Kidney (tissue), 14 donors: Measurements from ENCODE around the gene PDE1C. TPM values are rescaled to one million over a fixed set of nuclear protein-coding genes. Genes with fewer than 3 reads are reported as not detected.

Source experiments
- DNase-seq, 5 donors: peaks; one replicate each; pipeline ENCODE4 v3.0.0-alpha.2; 2013 to 2020
- FAIRE-seq: peaks from 2 replicates; lab custom pipeline; 2012; peaks lifted over from hg19 to GRCh38; lab: Jason Lieb, UNC
- H3K27ac ChIP-seq, 2 donors: one replicate each; pipeline ENCODE4 v1.7.0; 2013; ENCODE audit warnings: low read depth in 2 of 2, low read length in 2 of 2, inconsistent platforms in 1 of 2
- H3K27me3 ChIP-seq: one replicate; pipeline ENCODE4 v1.7.1; 2013; ENCODE audit warnings: low read length, inconsistent platforms; ENCODE audit not compliant: control insufficient read depth, insufficient read depth
- H3K36me3 ChIP-seq, 3 donors: one replicate each; pipeline versions ENCODE4 v1.7.0 to v1.7.1; 2013; ENCODE audit warnings: low read length in 3 of 3, control low read depth in 1 of 3, inconsistent platforms in 1 of 3; ENCODE audit not compliant: insufficient read depth in 3 of 3, control insufficient read depth in 2 of 3
- H3K4me1 ChIP-seq, 3 donors: one replicate each; pipeline versions ENCODE4 v1.7.0 to v1.7.1; 2013; ENCODE audit warnings: low read length in 3 of 3, inconsistent platforms in 1 of 3, low read depth in 1 of 3; ENCODE audit not compliant: control insufficient read depth in 2 of 3, insufficient read depth in 2 of 3
- H3K4me3 ChIP-seq, 3 donors: one replicate each; pipeline versions ENCODE4 v1.7.0 to v1.8.1; 2013; ENCODE audit warnings: low read length in 3 of 3, control low read depth in 1 of 3, inconsistent platforms in 1 of 3
- H3K9ac ChIP-seq, 3 donors: one replicate each; pipeline versions ENCODE4 v1.7.0 to v1.7.1; 2013; ENCODE audit warnings: low read length in 3 of 3, control low read depth in 1 of 3, inconsistent platforms in 1 of 3
- H3K9me3 ChIP-seq, 3 donors: one replicate each; pipeline versions ENCODE4 v1.7.0 to v1.7.1; 2013; ENCODE audit warnings: low read length in 3 of 3, control low read depth in 1 of 3, inconsistent platforms in 1 of 3; ENCODE audit not compliant: control insufficient read depth in 2 of 3, insufficient read depth in 1 of 3
- intact Hi-C: fragments of 100-400 bp; cut with DNase I; formaldehyde crosslinking; loops from one replicate; pipeline ENCODE4 v1.11.1; 2022
- polyA plus RNA-seq: library from polyadenylated mRNA; stranded (reverse); fragments of 350-450 nt; fragmentation: Illumina TruSeq; extraction: RNeasy Lipid Tissue Mini Kit (QIAGEN cat#74804); gene quantifications from one replicate; pipeline ENCODE4 v1.2.3, GENCODE V29; 2014; ENCODE audit warnings: low read depth, low replicate concordance; ENCODE audit not compliant: insufficient read depth
- total RNA-seq: library from RNA; stranded (reverse); fragmentation: NEBNext Ultra II Directional; extraction: Animal tissue kit (Norgen Biotek cat#: 25700); gene quantifications from one replicate; pipeline ENCODE4 v1.2.1, GENCODE V29; 2021
- TF ChIP-seq, protein P1 (sequence below): IDR thresholded peaks from 3 replicates; pipeline ENCODE4 v1.5.1; 2012; ENCODE audit warnings: mild to moderate bottlenecking, moderate library complexity, borderline replicate concordance; ENCODE audit not compliant: insufficient read depth; ENCODE audit errors: extremely low read depth
- donor health status: control.
- donor health status: control.
- donor health status: control.
- donor health status: control.
- donor health status: control.
- donor health status: DM: yes; HTN: yes; CAD: no.
- donor health status: Normal renal cell carcinoma (clear cell type).

Gene PDE1C
- total and polyA plus RNA-seq, 2 donors from 2014 or later, result 3.3 to 5.5 TPM

DNA sequence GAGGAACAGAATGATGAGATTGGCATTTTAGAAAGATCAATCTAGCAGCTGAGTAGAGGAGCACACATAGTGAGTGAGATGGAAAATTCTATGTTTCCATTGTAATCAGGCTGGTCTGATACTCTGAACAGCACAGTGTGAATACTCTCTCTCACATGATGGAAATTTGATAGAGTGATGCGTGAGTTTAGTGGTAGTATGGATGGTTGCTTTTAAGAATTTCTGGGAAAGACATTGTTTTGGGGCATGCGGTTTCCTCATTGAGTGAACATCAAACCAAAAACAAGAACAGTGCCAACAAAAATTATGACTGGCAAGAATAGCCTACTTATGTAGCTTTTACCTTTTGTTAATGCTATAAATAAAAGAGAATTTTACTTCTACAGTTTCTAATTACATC is 183.2 kb downstream of the PDE1C start:
- Histone ChIP-seq H3K36me3 (no peaks in the 10 kb centered on the region), H3K9me3 (no peaks in the 10 kb centered on the region), H3K9ac (no peak overlapping the region), H3K27me3 (no peaks in the 10 kb centered on the region), H3K4me3 (no peak overlapping the region), H3K4me1 (no peaks in the 10 kb centered on the region), H3K27ac (no peak overlapping the region)
- DNase-seq, result no peak
- FAIRE-seq, result no peak
- TF ChIP-seq, protein P1, sequence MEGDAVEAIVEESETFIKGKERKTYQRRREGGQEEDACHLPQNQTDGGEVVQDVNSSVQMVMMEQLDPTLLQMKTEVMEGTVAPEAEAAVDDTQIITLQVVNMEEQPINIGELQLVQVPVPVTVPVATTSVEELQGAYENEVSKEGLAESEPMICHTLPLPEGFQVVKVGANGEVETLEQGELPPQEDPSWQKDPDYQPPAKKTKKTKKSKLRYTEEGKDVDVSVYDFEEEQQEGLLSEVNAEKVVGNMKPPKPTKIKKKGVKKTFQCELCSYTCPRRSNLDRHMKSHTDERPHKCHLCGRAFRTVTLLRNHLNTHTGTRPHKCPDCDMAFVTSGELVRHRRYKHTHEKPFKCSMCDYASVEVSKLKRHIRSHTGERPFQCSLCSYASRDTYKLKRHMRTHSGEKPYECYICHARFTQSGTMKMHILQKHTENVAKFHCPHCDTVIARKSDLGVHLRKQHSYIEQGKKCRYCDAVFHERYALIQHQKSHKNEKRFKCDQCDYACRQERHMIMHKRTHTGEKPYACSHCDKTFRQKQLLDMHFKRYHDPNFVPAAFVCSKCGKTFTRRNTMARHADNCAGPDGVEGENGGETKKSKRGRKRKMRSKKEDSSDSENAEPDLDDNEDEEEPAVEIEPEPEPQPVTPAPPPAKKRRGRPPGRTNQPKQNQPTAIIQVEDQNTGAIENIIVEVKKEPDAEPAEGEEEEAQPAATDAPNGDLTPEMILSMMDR, result no peak
- intact Hi-C loops, result no loop called here

DNA sequence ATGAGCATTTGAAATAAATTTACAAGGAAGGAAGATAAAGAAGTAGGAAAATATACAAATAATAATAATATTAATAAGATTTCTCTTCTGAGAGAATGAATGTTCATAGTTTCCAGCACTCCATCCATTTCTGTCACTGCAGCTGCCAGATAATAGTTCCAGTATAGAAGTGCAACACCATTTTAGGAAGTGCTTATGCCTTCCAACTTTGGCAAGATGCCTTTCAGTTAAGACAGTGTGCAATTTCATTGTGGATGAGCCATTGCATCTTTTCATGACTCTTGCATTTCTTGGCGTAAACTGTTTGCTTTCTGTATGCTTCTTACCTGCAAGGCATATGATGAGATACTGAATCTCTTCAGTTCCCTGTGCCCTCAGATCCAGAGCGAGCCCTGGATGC is 185.0 kb downstream of the PDE1C start:
- TF ChIP-seq, protein P1, result no peak
- no peak overlapping the region for H3K4me3 ChIP-seq
- H3K27me3 ChIP-seq, result no peaks in the 10 kb centered on the region
- H3K4me1 ChIP-seq, result no peaks in the 10 kb centered on the region
- no peaks in the 10 kb centered on the region for H3K9me3 ChIP-seq
- H3K36me3 ChIP-seq, result no peaks in the 10 kb centered on the region
- H3K27ac ChIP-seq, result no peak overlapping the region
- no peak for FAIRE-seq
- intact Hi-C loops, result no loop called here
- no peak overlapping the region for H3K9ac ChIP-seq
- no peak for DNase-seq

DNA sequence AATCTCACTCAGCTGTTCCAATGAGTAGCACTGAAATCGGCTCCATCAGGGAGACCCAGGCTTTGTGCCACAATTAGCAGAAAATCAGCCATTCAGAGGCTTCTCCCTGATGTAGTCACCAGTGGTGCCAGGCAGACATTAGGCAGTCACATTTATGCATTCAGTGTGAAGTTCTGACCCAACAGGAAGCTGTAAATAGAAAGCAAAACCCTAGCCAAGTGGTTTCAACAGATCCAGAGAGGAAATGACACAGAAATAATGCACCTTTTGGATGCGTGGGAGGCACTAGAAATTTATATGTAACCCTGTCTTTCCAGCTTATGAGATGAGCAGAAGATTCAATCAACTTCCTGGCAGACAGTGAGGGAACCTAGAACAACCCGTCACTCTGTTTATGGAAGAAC is 186.4 kb downstream of the PDE1C start:
- FAIRE-seq, result no peak
- H3K27me3 ChIP-seq, result no peaks in the 10 kb centered on the region
- no peak overlapping the region for H3K9ac ChIP-seq
- no peaks in the 10 kb centered on the region for H3K9me3 ChIP-seq
- no peak overlapping the region for H3K4me3 ChIP-seq
- TF ChIP-seq, protein P1, result no peak
- no peaks in the 10 kb centered on the region for H3K4me1 ChIP-seq
- H3K27ac ChIP-seq, result no peak overlapping the region
- H3K36me3 ChIP-seq, result no peaks in the 10 kb centered on the region
- DNase-seq, result peak in 1 of 5 donors; percentile 37
- intact Hi-C loops, result no loop called here

DNA sequence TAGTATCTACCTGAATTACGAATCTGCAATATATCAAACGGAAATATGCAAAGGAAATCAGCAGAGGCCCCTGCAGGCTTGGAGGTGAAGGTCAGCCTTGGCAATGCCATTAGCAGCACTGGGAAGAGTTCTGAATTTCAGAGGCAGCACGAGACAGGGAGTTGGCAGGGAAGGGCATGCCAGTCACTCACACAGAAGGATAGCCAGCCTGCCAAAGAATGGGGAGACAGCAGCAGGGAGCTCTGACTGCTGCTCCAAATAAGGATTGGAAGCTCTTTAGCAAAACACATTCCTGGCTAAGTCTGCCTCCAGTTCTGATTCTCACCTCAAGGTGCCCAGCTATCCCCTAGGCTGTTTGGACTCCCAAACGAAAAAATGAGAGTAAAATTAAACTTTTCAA is 188.0 kb downstream of the PDE1C start:
- Histone ChIP-seq H3K27me3 (no peaks in the 10 kb centered on the region), H3K9me3 (no peaks in the 10 kb centered on the region), H3K27ac (no peak overlapping the region), H3K9ac (no peak overlapping the region), H3K4me1 (no peaks in the 10 kb centered on the region), H3K36me3 (no peaks in the 10 kb centered on the region), H3K4me3 (no peak overlapping the region)
- TF ChIP-seq, protein P1, result no peak
- intact Hi-C loops, result no loop called here
- DNase-seq (no peak), FAIRE-seq (no peak)
